CD1c-positive myeloid dendritic cell (primary cell): ENCODE data around the gene PALM2AKAP2.

Experiments
- DNase-seq: peaks from one replicate; pipeline ENCODE4 v3.0.0-alpha.2; 2016; ENCODE audit errors: extremely low spot score

PALM2AKAP2 gene

DNA sequence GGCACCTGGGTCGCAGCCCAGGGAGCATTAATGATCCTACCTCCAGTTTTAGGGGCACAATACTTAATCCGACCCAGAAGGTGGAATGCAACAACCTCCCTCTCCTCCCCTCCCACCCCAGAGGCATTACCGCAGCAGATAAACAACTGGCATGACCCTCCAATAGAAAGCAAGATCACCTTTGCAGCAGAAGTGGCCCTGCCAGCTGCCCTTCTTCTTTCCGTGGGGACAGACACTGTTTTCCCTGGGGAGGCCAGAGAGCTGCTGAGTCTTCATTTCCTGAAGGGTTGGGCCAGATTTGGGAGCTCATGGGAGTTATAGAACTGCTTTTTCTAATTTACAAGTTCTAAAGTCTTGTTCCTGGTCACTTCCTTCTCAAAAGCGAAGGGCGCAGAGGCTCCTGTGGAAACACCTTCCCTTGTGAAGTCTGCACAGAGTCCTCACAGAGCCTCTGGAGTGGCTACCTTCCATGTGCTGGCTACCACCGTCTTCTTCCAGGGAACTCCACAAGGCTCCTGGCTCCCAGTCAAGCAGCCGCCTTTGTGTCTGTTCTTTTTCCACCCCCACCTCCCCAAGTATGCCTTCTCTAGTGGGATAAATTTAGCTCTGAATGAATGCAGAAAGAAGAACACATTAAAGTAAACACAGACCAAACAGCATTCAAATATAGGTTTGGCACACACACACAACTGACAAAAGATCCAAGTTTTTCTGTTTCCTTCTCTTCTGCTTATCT lies 8.0 kb upstream of the PALM2AKAP2 start:
- DNase-seq: no peak

DNA sequence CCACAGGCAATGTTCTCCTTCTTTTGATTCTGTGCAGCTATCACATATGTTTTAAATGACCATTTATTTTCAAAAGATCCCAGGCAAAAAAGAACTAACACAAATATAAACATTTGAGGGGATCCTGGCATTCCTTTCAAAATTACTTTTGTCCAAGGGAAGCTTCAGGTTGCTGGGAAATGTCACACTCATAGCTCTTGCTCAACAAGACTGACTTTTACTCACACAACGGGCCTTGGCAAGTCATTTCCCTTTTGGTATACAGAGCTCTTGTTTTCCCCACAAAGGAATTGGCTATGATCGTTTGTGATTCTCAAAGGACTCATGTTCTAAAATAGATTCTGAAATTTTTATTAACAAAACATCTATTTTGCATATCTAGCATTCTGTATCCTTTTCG lies 4.5 kb upstream of the PALM2AKAP2 start:
- DNase-seq: no peak

DNA sequence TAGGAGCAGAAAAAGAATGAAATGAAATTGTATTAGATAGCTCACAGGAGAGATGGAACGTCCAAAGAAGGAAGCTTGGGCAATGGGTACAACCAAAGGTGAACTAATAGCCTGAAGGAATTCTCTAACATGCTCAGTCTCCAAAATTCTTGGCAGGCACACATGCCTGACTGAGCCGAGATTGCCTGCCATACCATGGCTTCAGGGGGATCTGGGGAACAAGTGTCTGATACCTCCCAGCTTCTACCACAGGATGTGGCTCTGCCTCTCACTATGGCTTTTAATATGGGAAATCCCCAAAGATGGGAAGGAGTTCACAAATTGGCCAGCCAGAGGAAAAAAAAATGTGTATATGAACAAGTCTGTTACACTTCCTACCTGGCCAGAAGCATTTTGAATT lies 3.6 kb upstream of the PALM2AKAP2 start:
- DNase-seq: no peak

DNA sequence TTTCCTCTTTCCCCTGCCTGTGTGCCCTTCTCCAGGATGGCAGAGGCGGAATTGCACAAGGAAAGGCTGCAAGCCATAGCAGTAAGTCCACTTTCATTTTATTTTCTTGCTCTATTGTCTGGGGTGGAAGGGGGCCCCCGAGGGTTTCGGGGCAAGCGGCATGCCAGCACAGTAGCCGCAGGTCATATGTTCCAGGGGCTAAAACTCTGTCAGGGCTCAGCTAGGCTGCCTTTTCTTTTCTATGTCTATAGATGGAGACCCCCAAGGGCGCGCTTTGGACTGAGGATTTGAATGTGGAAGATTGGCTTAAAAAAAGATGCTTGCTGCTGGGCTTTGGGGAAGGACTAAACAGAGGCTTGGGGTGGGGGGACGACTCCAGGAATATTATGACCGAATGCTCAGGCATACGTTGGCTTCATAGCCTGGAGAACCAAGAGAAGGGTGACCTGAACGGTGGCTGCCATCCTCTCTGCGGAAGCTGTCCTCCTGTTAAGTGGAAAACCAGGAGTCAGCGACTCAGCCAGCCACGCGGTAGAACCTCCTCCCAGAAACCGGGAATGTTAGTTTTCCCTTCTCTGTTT lies 545 bp downstream of the PALM2AKAP2 start:
- DNase-seq: no peak

DNA sequence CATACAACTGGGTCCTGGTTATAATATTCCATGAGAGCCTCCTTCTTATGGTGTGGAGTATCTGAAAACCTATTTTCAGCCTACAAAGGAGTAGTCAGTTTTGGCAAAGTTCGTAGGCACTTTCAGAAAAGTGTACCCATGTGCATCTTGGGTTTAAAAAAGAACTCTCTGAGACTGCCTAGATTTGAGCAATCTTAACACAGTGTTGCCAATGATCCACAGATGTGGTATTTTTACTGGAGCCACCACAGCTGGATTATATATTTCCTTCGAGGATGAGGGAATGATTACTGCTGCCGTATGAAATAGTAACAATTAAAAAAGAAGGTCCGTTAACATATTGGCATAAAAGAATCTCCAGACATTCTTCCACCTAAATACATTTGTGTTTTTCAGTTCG lies 1.1 kb downstream of the PALM2AKAP2 start:
- DNase-seq: no peak

DNA sequence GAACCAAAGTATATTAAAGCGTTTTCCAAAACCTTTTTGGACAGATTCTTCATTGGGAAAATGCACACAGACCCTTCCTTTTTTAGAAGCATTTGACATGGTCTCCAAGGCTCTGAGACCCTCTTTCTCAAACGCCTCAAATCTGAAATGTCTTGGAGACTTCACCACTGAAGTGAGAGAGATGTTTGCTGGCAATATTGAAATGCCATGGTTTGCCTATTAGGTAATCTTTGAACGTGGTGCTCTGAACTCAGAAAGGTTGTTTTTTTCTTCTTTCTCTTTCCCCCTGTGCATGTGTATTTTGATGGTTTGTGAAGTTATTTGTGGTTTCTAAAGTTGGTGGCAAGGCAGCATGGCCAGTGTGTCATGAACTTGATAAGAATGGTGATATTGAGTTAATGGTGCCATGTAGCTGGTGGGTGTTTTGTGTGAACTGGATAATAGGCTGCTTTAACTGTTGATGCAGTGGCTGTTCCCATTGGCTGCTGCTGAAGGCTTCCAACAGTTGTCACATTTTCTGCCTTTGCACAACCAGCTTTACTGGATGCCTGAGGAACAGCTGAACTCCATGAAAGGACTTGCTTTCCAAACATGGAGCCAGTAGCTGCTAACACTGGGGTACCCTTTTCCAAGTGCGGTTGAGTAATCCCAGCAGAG lies 1.7 kb downstream of the PALM2AKAP2 start:
- DNase-seq: no peak

DNA sequence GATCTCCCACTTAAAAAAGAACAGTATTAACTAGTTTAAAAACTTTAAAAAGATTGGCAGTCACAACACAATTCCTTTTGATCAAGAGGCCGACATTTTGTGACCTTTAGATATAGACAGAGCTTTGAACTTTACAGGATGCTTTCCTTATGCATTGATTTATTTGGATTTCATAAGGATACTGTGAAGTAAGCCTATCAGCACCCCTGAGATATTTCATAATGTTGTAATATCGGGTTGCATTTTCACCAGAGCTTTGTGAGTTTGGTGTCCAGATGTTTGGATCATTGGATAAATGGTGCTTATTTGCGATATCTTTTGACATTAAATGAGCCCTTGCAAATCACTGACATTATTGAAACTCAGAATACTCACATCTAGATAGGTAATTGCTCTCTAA lies 7.7 kb downstream of the PALM2AKAP2 start:
- no peak for DNase-seq

DNA sequence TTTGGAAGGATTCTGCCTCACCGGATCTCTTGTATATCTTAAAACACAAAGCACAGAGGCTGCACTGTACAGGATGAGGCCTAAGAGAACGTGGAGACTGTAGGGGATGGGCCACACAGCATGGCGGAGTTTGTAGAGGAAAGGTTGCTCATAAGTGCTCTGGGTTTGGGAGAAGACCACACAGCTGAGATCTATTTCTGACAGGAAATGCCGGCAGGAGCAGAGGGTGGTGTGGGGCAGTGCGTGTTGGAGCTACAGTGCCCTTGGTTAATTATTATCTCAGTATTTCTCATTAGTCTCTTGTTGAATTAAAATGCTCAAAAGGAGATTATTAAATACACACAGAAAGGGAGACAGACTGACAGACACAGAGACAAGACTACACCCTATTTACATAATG lies 9.6 kb downstream of the PALM2AKAP2 start:
- DNase-seq: no peak

DNA sequence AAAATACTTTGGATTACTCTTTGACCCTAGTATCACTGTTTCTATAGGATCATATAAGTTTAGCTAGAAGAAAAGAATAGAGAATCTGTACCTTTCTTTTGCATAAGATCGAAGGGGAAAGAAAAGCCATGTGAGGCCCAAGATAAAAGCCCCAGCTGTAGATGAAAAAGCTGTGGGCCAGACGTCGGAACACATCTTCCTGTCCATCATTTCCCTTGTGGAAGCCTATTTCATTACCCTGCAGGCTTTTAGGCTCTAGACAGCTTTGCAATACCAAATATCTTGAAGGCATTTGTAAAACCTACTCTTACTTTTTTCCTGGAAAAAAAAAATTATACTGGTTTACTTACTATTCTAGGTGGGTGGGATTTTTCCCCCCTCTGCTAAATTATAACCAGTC lies 10.0 kb downstream of the PALM2AKAP2 start:
- DNase-seq: no peak

DNA sequence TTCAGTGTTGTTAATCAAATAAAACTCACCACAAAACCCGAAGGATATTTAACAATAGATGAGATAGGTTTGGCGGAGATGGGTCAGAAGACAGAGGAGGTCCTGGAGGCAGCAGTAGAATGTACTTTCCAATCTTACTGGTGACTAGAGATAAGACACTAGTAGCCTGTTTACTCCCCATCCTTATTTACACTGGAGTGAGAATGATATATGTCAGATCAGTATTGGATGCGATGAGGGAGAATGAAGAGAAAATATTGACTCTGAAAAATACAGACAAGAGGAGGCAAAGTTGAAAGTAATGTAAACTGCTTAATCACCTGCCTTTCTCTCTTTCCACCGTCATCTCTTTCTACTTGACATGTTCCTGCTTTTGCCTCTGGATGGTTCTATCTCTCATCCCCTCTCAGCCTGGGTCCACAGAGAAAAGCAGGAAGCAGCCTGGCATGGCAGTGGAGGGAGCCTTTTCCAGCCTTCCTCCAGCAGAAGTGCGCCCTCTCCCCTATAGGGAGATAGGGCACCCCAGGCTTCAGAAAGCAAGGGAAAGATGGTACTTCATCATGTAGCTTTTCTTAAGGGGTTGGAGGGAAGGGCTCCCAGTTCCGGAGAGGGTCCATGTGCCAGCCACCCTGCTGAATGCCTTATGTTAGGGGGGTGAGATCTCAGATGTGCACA lies 11.1 kb downstream of the PALM2AKAP2 start:
- DNase-seq: no peak

DNA sequence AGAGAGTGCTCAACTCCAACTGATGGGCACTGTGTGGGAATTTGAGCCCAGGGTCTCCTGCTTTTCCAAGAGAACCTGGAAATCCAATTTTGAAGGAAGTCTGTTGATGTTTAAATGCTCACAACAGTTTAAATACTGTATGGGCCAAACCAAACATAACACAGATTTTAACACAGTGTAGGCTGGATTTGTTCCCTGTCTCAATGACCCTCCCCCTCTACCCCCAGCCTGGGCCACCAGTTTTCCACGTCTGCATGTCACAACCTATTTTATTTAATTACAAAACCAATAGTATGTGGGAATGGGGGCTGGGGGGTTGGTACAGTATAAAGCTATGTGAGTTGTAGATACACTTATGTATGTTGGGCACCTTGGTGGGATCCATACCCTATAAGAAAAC lies 11.7 kb downstream of the PALM2AKAP2 start:
- no peak for DNase-seq

DNA sequence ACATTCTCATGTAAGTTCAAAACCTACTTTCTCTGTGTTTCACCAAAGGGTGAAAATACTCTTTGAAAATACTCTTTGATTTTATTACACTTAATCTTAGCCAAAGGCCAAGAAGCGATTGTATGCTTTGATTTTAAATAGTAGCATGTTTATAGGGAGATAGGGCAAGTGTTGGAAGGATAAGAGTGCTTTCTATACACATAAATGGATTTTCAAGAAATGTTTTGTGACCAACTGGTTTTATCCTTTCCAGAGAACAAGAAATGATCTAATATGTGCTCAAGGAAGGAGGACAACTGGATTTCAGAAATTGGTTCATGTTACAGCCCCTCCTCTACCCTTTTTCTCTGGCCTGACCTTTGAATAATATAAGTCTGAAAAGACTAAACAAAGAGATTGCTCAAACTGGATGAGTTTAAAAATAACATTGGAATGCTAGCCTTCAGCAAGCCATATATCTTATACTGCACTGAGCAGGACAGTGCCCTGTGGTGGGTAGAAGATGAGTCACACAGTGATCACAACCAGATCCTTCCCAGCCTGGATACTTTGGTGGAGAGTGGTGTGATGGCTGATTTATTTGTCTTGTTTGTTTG lies 13.1 kb downstream of the PALM2AKAP2 start:
- DNase-seq: no peak

DNA sequence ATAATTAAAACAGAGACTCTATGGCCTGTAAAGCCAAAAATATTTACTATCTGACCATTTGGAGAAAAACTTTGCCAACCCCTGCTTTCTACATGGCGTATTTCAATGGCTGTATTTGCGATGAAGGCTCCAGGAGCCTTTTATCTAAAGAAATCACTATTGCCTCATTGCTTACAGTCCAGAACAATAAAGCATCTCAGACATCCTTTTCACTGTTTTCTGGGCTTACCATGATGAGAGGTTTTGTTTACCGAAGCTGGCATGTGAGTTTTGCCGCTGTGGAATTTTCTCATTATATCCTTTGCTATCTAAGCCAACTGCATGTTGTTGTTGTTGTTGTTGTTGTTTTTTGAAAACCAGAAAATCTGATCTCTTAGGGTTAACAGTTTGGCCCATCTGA lies 13.9 kb downstream of the PALM2AKAP2 start:
- DNase-seq: no peak

DNA sequence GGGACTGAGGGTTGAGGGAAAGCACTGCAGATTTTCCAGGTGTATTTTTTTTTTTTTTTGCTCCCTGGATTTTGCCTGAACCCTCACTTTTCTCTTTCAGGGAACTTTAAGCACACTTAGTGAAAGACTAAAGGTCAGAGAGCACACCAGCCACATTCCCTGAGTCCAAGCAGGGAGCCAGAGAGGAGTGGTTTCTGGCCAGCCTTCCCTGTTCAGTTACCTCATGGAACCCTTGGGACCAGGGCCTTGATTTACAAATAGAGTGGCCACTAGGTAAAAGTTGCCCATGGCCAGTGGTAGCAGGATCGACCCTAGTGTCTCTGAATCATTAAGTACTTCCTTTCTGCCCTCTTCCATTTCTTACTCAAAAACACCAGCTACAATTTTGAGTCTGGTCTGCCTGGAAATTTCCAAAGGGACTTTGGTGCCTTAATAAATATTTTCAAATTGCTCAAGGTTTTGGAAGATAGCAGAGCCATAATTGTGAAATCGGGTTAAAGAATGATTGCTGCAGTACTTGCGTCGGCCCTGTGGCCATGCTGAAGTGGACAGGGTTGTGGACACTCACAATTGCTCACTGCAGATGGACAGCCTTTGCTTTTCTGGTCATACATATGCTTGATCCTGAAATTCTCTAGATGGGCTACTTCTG lies 14.5 kb downstream of the PALM2AKAP2 start:
- DNase-seq: no peak

DNA sequence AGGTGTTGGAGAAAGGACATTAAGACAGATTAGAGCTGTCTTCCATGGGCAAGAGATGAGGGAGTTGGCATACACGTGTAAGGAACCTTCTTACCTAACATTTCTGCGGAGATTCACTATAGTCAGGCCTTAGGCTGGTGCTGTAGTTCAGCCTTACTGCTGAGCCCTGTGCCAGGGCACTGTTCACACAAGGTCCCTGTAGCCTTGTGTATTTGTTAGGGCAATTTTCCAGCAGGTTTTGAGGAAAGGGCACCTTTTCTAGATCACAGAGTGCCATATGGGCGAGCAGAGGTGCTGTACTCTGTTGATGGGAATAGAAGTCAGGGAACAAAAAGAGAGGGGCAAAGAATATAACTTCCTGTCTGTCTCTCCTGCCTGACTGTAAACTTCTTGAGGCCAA lies 15.6 kb downstream of the PALM2AKAP2 start:
- no peak for DNase-seq

DNA sequence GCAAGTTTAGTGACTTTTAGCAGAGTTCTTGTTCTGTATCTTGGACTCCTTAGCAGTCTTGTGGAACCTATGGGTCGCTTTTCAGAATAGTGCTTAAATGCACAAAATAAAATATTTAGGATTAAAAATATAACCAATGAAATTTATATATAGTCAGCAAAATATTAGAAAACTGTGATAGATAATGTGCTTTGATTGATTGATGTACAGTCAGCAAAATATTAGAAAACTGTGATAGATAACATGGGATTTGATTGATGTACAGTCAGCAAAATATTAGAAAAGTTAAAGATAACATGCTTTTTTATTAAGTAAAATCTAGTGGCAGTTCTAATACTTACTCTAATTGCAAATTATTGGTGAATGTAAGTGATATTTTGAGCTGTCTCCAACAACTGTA lies 16.1 kb downstream of the PALM2AKAP2 start:
- no peak for DNase-seq

DNA sequence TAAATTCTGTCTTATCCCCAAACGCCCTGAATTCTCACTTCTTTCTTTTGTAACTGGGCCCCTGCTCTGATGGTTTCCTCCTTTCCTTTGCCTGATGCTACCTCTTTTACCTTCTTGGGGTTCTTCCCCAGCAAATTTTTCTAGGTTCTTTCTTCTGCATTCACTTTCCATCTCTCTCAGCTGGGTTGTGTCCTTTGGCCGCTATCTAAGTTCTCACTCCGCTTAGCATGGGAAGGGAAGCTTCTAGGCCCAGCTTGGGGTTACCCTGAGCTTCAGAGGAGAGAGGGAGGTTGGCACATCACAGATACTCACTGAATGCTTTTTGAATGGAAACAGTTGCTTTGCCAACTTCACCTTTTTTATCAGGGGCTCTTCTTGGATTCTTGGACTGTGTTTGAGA lies 17.0 kb downstream of the PALM2AKAP2 start:
- DNase-seq: no peak

DNA sequence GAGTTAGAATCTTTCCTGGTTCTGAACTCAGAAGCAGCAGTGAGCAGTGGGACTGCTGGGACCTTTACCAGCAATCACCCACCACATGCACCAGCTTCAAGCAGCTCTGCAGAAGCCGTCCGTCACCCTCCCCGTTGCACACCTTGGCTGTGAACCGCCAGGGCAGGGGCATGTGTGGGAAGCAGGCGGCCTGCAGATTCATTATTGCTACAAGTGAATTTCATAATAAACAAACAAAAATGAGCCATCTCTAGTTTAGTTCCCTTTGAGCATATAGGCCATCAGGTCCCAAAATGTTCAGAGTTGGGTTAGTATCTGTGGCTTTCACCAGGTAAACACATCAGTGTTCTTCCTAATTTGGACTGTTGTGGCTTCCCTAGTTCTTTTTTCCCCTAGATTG lies 17.5 kb downstream of the PALM2AKAP2 start:
- no peak for DNase-seq

DNA sequence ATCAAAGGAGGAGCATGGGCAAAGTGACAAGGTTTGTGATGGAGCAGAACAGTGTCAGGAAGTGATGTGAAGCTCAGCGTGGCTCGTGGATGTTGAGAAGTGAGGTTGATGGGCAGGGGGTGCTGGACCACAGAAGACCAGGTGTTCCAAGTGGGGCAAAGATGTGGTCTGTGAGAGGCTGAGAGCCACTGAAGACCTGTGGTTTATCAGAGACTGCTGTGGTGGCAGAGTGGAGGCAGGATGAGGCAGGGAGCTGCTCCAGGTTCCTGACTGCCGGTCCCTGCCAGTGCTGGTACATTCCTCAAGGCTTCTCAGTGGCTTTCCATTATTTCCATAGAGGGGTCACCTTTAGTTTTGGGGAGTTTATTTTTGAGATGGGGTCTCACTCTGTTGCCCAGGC lies 19.1 kb downstream of the PALM2AKAP2 start:
- no peak for DNase-seq

DNA sequence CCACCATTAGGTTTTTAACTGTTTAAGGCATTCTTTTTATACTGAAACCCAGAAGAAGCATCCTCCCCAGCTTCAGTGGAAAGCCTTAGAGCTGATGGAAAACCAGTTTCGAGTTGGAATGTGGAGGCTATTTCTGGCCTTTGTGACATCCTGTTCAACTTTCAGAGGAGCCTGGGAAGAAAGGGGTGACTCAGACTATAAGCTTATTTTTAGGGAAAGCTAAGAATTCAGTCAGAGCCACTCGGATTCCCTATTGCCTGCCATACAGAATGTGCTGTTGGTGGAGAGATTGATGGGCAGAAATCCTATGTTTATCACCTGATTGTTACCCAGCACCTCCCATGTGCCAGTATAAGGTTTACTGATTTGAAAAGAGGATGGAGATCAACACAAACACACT lies 19.8 kb downstream of the PALM2AKAP2 start:
- no peak for DNase-seq

DNA sequence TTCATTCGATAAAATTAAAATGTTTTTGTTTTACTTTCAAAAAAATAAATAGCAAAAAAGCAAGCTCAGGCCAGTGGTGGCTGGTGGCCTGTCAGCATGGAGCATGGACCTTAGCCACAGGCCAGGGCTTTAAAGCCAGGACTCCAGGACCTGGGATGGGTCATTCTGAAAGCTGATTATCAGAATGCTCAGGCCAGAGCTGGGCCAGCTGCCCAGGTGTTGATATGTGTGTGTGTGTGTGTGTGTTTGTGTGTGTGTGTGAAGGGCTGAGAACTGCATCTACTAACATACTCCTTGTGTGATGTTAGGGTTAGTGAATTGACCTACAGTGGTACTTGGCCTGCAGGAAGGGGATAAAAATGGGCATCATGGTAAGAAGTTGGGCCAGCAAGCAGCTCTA lies 21.5 kb downstream of the PALM2AKAP2 start:
- DNase-seq: no peak

DNA sequence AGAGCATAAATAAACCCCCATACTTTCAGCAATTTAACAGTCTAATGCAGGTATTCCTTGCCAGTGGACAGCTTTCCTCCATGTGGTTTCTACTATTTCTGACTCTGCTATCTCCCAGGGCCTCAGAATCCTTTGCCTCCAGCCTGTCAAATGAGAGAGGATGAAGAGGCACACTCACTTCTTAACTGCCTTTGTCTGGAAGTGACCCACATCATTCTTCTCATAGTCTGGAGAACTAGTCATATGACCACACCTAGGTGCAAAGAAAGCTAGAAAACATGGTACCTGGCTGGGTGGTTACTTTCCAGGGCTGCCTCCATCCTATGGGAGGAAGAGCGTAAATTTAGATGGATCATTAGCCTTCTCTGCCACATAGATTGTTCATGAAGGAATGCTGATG lies 22.5 kb downstream of the PALM2AKAP2 start:
- DNase-seq: no peak
